Islet of Langerhans (tissue), 1 donor: ENCODE measurements around the gene PRAME.

Experiments used
- FAIRE-seq: peaks from one replicate; lab custom pipeline; 2011; peaks lifted over from hg19 to GRCh38; lab: Jason Lieb, UNC

Gene PRAME

DNA sequence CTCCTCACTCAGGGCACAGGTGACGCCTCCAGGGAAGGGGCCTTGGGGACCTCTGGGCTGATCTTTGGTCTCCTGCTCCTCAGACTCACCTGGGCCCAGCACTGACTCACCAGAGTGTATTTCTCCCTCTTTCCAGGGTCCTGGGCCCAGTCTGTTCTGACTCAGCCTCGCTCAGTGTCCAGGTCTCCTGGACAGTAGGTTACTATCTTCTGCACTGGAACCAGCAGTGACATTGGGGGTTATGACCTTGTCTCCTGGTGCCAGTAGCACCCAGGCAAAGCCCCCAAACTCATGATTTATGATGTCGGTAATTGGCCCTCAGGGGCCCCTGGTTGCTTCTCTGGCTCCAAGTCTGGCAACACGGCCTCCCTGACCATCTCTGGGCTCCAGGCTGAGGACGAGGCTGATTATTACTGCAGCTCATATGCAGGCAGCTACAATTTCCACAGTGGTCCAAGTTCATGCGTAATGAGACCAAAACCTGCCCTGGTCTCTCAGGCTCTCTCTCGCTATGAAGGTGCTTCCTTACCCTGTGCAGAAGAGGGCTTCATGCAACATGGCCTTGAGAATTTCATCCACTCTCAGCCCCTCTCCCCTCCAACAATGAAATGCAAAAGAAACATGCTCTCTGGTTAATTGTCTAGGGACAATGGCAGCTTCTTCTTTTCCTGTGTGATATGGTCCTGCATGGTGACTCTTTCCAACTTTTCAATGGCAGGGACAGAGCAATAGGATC lies 21.0 kb upstream of the PRAME start:
- FAIRE-seq, result no peak

DNA sequence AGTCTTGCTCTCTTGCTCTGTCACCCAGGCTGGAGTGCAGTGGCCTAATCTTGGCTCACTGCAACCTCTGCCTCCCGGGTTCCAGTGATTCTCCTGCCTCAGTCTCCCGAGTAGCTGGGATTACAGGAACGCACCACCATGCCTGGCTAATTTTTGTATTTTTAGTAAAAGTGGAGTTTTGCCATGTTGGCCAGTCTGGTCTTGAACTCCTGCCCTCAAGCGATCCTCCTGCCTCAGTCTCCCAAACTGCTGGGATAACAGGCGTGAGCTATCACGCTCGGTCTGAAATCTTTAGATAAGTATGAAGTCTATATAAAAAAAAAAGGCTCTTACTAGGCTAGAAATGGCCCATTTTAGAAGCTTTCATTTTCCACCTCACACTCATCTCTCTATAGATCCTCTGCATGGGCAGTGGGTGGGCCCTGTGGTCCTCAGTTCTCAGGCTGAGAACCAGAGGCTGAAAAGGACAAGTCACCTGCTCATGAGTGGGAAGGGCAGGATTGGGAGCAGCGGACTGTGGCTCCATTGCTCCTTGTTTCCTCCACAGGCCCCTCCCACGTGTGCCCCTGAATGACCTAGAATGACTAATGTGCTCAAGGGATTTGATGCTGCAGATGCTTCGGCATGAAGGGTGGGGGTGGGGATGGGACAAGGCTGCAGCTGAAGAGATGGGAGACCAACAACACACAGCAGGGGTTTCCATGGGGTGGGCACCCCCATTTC lies 19.8 kb upstream of the PRAME start:
- no peak for FAIRE-seq

DNA sequence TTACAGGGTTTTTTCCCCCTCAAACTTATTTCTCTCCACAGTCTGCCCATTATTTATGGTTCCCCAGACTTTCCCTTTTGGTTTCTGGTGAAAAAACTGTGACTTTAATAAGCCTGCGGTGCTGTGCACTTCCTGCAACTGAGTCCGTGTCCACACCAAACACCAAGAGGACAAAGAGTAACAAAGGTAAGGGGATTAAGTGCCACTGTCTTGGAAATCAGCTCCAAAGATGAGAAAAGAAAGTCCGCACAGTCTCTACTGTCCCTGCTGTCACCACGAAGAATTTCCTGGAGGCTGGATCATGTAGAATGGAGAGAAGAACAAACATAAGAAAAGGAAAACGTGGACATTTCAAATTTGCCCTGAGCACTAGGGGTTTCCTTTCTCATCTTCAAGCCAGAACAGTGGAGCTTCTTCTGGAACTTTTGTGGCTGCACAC lies 17.9 kb upstream of the PRAME start:
- no peak for FAIRE-seq

DNA sequence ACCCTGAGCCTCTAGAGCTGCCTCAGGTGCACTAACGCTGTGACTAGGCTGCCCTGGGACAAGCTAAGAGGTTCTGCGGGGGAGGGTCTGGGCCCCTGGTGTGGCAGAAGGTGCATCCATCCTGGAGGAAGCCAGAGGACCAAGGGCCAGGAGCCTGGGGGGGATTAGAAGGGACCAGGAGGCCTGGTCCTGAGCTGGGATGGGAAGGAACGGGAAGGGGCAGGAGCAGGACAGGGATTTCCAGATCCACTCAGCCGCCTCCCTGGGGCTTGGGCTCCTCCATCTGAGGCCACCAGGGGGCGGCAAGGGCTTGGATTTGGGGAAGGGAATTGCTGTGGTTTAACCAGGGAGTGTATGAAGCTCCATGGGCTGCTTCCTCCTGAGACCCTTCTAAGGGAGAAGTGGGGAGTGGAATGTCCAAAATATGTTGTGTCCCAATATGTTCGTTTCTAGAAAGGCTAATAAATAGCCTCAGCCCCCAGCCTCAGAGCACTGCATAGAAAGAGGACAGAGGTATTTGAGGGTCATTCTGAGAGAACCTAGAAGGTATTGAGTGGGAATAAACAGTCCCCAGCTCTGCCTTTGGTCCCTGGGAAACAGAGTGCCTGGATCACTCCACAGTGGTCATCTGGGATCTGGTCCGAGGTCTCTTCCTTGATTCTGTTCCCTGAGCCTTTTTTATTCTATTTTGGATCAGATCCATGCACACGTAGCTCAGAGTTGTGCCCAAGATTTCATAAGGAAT lies 17.4 kb upstream of the PRAME start:
- FAIRE-seq, result no peak

DNA sequence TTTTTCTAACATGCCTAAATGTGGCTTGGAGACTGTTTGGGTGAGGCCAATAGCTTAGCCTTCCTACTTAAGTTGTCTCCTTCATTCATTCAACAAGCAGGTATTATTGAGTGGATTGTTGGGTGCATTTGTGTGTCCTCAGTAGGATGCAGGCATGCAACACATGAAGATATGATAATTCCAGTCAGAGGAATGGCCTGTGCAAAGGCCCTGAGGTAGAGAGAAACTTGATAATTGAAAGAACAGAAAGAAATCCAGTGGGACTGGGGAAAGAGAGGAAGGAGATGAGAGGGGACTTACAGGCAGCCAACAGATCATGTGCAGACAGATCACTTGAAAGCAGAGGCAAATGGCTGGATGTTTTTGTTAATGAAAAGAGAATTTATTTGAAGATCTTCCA lies 15.3 kb upstream of the PRAME start:
- FAIRE-seq, result no peak

DNA sequence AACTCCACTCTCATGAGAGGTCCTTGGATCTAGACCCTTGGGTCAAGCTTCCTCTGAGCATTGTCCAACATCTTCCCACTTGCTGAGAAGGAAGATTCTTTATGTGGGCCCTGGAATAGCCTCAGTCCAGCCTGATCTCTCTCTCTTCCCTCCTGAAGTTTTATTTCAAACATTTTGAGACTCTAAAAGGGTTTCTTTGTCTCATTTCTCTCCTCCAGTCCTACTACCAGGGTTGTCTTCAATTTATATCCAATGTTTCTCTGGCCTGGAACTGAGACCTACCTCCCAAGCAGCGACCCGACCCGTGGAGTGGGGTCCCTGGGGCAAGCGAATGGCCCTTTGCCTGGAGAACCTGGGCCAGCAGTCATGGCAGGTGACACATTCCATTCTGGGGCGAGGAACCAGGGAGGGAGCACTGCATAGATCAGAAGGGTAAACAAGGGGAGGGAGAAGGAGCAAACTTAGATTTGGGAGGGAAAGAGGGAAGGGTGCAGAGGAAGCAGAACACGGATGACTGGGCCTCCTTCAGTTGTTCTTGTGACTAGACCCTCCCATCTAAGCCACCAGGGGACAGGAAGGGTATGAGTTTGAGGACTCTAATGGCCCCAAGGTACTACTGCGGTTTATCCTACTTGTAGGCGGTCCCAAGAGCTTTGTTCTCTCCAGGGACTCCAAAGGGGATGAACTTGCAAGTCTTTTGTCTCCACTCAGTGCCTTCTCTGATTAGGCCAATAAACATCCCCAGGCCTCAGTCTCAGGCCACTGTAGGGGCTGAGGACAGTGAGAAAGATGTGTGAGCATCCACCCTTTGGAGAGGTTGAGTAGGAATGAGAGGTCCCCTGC lies 14.2 kb upstream of the PRAME start:
- no peak for FAIRE-seq

DNA sequence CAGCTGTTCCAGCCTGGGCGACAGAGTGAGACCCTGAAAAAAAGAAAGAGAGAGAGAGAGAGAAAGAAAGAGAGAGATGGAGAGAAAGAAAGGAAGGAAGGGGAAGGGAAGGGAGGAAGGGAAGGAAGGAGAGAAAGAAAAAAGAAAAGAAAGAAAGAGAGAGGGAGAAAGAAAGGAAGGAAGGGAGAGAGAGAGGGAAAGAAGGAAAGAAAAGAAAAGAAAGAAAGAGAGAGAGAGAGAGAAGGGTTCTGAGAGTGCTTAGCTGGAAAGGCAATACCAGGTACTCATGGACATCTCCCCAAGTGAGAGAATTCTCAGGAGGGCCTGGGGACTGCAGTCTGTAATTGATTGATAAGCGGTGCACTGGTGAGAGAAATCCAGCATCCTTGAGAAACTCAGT lies 12.8 kb upstream of the PRAME start:
- FAIRE-seq, result no peak

DNA sequence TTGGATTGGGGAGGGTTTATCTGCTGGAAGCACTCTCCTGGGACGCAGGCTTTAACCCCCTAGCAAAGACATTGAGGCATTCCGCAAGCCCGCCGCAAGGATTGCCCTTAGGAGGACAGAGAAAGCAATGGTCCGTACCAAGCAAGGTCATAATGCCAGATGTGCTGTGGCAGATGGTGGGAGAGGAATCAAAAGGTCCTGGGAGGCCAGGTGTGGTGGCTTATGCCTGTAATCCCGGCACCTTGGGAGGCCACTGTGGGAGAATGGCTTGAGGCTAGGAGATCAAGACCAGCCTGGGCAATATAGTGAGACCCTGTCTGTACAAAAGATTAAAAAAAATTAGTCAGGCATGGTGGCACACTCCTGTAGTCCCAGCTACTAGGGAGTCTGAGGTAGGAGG lies 12.4 kb upstream of the PRAME start:
- no peak for FAIRE-seq

DNA sequence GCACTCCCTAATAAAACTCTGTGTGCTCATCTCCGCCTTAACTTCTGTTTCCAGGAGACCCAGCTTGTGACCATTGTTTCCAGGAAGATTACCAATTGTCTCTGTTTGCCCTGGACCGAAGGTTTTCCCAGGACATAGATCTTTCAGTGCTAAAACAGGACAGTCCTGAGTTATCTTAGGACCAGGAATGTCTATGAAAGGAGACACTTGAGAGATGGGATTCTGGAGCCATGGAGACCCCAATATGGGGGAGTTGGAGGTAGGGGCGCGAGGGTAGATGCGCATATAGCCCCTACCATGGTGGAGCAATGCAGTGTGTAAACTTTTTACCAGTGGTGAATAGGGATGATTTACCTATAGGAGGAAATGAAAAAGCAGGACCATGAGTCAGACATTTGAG lies 10.2 kb upstream of the PRAME start:
- no peak for FAIRE-seq

DNA sequence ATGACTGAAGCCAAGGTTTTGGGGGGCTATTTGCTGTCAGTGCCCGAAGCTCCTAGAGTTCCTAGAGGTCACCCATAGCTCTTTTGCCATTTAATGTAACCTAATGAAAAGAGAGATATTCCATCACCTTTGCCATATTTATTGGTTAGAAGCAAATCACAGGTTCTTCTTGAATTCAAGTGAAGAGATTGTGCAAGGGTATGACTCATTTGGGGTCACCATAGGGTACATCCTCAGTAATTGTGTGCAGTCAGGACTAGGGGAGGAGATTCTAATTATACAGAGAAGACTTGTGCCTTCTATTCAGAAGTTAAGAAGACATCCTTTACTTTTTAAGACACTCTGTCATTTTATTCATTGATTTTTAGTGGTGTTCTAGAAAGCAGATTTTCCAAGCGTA lies 6.9 kb upstream of the PRAME start:
- FAIRE-seq, result no peak

DNA sequence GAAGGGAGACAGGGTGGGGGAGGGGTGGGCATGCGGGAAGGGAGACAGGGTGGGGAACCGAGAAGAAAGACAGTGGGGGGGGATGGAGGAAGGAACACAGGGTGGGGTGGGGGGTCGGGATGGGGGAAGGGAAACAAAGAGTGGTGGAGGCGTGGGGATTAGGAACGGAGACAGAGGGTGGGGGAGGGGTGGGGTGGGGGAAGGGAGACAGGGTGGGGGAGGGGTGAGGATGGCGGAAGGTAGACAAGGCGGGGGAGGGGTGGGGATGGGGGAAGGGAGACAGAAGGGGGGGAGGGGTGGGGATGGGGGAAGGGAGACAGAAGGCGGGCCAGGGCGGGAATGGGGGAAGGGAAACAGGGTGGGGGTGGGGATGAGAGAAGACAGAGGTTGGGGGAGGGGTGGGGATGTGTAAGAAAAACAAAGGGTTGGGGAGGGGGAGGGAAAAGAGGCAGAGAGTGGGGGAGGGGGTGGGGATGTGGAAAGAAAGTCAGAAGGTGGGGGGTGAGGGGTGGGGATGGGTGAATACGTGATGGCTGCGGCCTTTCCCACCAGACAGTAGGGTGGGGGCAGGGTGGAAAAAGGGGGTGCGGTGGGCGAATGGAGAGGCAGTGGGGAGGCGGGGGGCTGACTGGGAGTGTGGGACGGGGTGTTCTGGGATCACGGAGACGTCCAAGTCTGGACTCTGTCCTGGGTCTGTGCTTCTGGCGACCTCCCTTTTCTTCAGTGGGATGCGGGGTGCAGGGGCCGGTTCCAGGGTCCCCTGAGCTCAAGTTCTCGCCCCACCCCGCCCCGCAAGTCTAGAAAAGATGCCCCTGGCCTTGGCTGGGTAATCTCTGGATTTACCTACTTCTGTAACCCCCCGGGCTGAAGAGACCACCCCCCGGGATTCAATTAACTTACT lies 744 bp downstream of the PRAME start:
- FAIRE-seq, result no peak

DNA sequence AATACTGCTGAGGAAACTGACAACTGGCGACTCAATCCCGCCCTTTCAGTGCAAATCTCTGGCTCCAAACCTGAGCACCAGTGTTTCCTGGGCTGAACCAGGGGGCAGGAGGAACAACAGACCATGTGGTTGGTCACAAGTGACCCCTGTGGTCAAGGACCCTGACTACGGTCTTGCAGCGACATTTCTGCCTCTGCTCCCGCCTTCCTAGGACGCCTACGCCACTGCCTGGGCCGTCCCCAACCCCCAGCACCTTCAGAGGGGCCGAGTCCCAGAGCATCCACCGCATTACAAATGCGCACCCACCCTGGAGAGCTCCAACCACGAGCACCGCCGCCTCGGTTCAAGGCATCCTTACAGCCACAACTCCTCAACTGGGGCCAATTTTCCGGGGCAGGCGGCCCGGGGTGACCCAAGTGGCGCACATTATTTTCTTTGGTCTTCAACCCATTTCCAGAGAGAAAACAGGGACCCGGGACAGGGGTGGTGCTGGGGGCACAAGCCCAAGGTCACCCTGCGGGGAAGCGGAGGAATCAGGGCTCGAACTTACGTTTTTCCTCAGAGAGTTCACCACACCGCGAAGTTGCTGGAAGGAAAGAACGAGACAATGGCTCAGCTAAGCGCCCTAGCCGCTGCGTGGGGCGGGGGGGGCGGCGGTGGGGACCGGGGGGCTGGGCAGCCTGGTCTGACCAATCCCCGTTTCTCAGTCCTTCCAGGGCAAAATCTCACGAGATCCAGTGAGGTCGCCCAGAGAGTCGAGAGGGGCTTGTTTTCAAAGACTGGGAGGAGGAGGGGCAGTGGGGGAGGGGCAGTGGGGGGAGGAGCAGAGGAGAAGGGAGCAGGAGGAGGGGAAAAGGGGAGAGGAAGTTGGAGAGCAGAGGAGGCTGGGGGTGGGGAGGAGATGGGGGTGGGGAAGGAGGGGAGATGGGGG lies 1.8 kb downstream of the PRAME start:
- FAIRE-seq, result no peak

DNA sequence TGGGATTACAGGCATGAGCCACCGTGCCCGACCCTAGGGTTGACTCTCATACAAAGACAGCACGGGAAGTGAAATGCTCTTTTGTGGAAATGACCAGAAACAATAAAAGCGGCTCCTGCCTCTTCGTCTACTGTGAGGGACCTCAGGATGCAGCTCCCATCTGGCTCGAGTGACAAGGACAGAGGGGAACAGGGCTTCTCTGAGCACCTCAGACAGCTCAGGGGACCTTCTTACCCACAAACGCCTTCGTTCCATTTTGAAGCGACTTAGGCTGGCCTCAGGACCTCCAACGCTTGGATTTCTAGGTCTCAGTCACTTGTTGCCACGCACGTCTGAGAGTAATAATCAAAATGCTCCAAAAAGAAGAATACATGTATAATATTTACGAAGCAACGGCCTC lies 2.5 kb downstream of the PRAME start:
- FAIRE-seq, result no peak

DNA sequence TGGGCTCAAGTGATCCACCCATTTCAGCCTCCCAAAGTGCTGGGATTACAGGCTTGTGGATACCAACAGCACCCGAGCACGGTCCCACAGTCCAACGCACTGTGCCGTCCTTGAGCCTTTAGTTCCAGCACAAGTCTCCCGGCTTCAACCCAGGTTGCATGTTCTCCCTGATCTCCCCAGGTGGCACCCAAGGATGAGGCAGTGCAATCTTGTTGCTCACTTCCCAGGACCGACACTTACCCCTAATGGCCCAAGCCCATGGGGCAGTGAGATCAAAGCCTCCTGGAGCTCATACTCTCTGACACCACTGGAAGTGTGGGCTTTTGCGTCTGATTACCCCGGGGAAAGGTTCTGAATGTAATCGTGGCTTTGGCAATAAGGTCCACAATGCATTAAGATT lies 3.5 kb downstream of the PRAME start:
- FAIRE-seq, result no peak

DNA sequence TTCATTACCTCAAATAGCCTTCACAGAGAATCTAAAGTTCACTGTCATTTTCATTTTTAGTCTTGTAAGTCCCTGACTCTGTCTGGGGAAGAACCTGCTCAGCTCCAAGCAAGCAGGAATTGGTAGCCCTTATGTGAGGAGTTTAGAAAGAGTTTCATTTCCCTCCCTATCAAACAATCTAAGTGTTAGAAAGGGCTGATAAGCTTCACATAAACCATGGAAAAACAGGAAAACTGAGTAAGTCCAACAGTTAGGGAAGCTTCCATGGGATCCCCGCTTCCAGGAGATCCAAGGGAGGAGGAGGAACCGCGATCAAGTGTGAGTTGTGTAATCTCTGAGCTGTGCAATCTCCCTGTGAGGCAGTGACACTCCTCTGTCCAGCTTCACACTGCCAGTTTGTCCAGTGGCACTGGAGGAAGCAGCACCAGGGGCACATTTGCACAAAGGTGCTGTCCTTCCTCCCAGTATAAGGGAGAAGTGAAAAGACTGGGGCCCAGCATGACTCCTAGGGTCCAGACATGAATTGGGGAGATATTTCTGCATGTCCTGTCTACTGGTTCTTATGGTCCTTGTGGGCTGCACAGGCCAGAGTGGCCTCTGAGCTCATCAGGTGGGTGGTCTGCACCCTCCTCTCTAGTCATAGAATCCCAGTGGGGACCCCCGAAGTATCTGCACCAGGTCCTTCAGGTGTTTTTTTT lies 4.3 kb downstream of the PRAME start:
- no peak for FAIRE-seq

DNA sequence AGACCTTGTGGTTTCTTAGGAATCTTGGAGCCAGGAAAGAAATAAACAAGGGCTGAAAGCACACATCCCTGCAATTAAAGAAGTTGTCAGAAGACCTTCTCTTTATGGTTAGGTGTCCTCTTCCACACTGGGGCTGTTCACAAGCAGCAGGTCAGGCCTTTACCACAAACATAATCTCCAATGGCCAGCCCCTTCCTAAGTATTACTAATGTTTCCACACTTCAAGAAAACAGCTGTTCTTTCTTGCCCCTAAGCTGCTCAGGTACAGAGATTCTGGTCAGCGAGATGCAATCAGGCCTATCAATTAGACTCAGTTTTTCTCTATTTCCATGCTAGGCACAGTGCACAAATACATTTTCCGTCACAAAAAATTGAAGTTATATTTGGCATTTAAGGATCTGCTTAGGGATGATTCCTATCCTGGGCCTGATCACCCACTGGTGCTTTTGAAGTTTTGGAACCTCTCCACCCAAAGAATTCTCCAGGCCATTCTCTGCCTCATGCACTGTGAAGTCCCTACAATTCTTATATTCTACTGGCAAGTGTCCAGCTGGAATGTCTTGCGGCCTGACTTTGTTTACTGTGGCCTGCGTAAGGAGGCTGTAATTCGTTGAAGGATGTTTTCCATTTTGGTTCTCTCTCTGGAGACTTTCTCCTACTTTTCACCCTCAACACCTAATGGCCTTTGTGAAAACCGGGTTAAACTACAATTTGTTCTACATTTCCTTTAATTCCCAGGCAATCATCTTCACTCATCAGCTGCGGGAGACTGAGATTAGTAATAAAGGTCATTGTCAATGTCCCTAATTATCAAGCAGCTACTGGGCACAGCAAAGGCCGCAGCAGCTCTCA lies 5.1 kb downstream of the PRAME start:
- FAIRE-seq, result no peak

DNA sequence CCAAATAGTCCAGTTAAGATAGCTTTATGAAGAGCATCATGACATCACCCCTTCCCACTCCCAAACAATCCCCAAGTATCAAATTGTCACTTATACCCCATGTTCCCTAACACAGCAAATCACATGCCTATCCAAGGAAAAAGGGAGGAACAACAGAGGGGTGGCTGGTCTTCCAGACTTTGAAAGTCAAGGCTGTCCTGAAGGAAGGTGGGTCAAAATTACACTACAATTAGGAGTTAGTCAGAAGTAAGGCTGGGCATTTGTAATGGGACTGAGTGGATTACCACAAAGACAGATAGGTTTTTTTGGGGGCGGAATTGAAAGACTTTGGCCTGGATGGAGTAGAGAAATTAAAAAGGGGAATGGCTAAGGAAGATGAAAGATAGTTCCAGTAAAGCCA lies 5.9 kb downstream of the PRAME start:
- no peak for FAIRE-seq

DNA sequence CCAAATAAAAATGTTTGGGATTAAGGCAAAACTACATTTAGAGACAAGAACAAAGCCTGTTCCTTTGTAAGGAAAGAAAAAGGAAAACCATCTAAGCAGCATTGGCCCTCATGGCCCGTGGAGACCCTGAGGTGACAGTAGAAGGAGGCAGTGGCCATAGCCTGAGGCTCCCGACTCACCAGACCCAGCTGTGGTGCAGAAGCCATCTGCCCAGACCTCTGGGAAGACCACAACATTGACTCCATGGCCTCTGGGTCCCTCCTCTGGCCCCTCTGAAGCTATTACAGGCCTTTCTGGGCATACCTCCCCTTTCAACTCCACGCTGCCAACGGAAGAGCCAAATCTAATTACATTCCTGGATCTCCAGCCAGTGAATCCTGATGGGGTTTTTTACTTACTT lies 6.4 kb downstream of the PRAME start:
- no peak for FAIRE-seq
